HepG2 (cell line): Measurements from ENCODE around the gene MLXIPL. TPM values are rescaled to one million over a fixed set of nuclear protein-coding genes. Genes with fewer than 3 reads are reported as not detected.

Experiments used
- ARID2 ChIP-seq: sonication (generic); formaldehyde crosslinking; IDR thresholded peaks from 2 replicates; pipeline ENCODE4 v1.8.1; 2022; ENCODE audit warnings: mild to moderate bottlenecking, missing genetic modification reagents, borderline replicate concordance
- CBX1 ChIP-seq: IDR thresholded peaks from one replicate; pipeline ENCODE4 v1.6.1; 2016; ENCODE audit warnings: antibody characterized with exemption, low read depth
- HMGA1 ChIP-seq: sonication (generic); formaldehyde crosslinking; conservative IDR thresholded peaks from 2 replicates; pipeline ENCODE4 v1.4.0; 2020; ENCODE audit warnings: missing genetic modification reagents
- JUN ChIP-seq: sonication (generic); formaldehyde crosslinking; IDR thresholded peaks from 2 replicates; pipeline ENCODE4 v1.4.0; 2020; ENCODE audit warnings: mild to moderate bottlenecking, missing genetic modification reagents
- KDM3A ChIP-seq: IDR thresholded peaks from 2 replicates; pipeline ENCODE4 v1.6.1; 2018; ENCODE audit warnings: low read depth, missing compliant biosample characterization
- PAF1 ChIP-seq: IDR thresholded peaks from 2 replicates; pipeline ENCODE4 v1.6.1; 2016; ENCODE audit warnings: missing genetic modification reagents, missing compliant biosample characterization
- SCMH1 ChIP-seq: sonication (generic); formaldehyde crosslinking; IDR thresholded peaks from 2 replicates; pipeline ENCODE4 v1.9.0; 2021; ENCODE audit warnings: missing genetic modification reagents, mild to moderate bottlenecking, borderline replicate concordance
- SIN3B ChIP-seq: fragments of 150-350 bp; IDR thresholded peaks from 2 replicates; pipeline ENCODE4 v1.6.1; 2014; ENCODE audit warnings: low read length
- SMARCC2 ChIP-seq: fragments of 450-650 bp; IDR thresholded peaks from 2 replicates; pipeline ENCODE4 v1.6.1; 2017; ENCODE audit warnings: antibody characterized with exemption, mild to moderate bottlenecking
- THAP7 ChIP-seq: sonication (generic); formaldehyde crosslinking; IDR thresholded peaks from 2 replicates; pipeline ENCODE4 v1.8.1; 2023; ENCODE audit warnings: mild to moderate bottlenecking, missing genetic modification reagents
- ZBTB38 ChIP-seq: sonication (generic); formaldehyde crosslinking; IDR thresholded peaks from 2 replicates; pipeline ENCODE4 v1.5.1; 2020; ENCODE audit warnings: mild to moderate bottlenecking, missing genetic modification reagents
- ZNF558 ChIP-seq: sonication (generic); formaldehyde crosslinking; IDR thresholded peaks from 2 replicates; pipeline ENCODE4 v1.9.0; 2022; ENCODE audit warnings: mild to moderate bottlenecking, missing genetic modification reagents, borderline replicate concordance
- ZNF615 ChIP-seq: sonication (generic); formaldehyde crosslinking; IDR thresholded peaks from 2 replicates; pipeline ENCODE4 v1.5.0; 2020; ENCODE audit warnings: mild to moderate bottlenecking, missing genetic modification reagents, borderline replicate concordance
- ZNF800 ChIP-seq: sonication (generic); formaldehyde crosslinking; IDR thresholded peaks from 2 replicates; pipeline ENCODE4 v1.4.0; 2020; ENCODE audit warnings: missing genetic modification reagents
- polyA plus RNA-seq, 8 experiments: library from polyadenylated mRNA; depleted of rRNA in 3 of 8; stranded (reverse) in 7 of 8; unstranded in 1 of 8; fragments of >200 nt; fragmentation: Illumina TruSeq in 4 of 8; extraction: Trizol in 4 of 8; gene quantifications; 2 replicates each; pipeline versions ENCODE4 v1.2.1 to v1.2.3, GENCODE V29; 2011 to 2016; ENCODE audit warnings: low read depth in 4 of 8, missing spikeins in 1 of 8, mixed read lengths in 1 of 8; ENCODE audit not compliant: insufficient read depth in 1 of 8
- total RNA-seq, 5 experiments: library from RNA; depleted of rRNA; stranded (reverse); fragments of >200 nt; fragmentation: Illumina TruSeq; extraction: Trizol; gene quantifications; 2 replicates each; pipeline ENCODE4 v1.2.3, GENCODE V29; 2016; ENCODE audit warnings: low read depth in 1 of 5
- TF ChIP-seq, protein P1 (sequence below), 2 experiments: sonication (generic) in 1 of 2; formaldehyde crosslinking in 1 of 2; IDR thresholded peaks; 2 replicates each; pipeline versions ENCODE4 v1.5.1 to v1.6.1; 2011 to 2020; ENCODE audit warnings: borderline replicate concordance in 1 of 2, low read depth in 1 of 2, low read length in 1 of 2, mild to moderate bottlenecking in 1 of 2, missing genetic modification reagents in 1 of 2, moderate library complexity in 1 of 2
- TF ChIP-seq, protein P2 (sequence below): sonication (generic); formaldehyde crosslinking; IDR thresholded peaks from 2 replicates; pipeline ENCODE4 v1.9.0; 2021; ENCODE audit warnings: mild to moderate bottlenecking, missing genetic modification reagents
- TF ChIP-seq, protein P3 (sequence below): sonication (generic); formaldehyde crosslinking; IDR thresholded peaks from 2 replicates; pipeline ENCODE4 v1.4.0; 2020; ENCODE audit warnings: mild to moderate bottlenecking, low read depth, missing genetic modification reagents

Gene MLXIPL
- total and polyA plus RNA-seq, 2 of the 13 experiments (the other 11 are each of a cell fraction or from before 2014, with no cell fraction given) = 51.6 to 60.1 TPM

DNA sequence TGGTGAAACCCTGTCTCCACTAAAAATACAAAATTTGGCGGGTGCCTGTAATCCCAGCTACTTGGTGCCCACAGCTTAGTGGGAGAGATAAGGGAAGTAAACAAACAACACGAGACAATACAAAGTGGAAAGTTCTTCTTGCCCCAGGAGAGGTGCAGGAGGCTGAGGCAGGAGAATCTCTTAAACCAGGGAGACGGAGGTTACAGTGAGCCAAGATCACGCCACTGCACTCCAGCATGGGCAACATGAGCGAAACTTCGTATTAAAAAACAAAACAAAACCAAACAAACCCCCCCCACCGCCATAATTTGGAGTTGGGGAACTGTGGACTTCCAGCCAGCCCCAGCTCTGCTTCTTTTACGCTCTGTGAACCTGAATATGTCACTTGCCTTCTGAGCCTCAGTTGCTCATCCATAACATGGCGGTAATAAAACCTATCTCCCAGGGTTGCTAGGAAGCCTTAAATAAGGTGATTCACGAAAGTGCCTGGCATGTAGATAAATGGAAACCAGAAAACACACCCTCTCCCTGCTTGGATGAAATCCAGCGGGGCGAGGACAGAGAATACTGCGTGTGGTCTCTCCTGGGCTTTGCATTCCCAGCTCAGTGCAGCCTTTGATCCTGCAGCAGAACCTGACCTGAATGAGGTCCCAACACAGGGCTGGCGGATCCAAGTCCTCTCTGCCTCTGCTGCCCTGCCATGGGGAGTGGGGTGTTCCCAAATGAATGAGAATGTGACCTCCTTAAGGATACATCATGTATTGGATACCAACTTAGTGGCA lies 10.2 kb downstream of the MLXIPL start (continued):
- TF ChIP-seq, protein P1, sequence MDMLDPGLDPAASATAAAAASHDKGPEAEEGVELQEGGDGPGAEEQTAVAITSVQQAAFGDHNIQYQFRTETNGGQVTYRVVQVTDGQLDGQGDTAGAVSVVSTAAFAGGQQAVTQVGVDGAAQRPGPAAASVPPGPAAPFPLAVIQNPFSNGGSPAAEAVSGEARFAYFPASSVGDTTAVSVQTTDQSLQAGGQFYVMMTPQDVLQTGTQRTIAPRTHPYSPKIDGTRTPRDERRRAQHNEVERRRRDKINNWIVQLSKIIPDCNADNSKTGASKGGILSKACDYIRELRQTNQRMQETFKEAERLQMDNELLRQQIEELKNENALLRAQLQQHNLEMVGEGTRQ (IDR thresholded peaks at IDR 0.05; ENCODE audit: low read depth, low read length) = no peak
- TF ChIP-seq, protein P1 (CRISPR knock-in tag; IDR thresholded peaks at IDR 0.05; ENCODE audit: borderline replicate concordance) = no peak
- TF ChIP-seq ZNF800 (CRISPR knock-in tag) (no peak), SCMH1 (CRISPR knock-in tag) (no peak), JUN (CRISPR knock-in tag) (no peak), PAF1 (no peak; the same call in 1 of the 2 replicates), CBX1 (no peak), HMGA1 (CRISPR knock-in tag) (no peak), KDM3A (CRISPR knock-in tag) (no peak), ZNF615 (CRISPR knock-in tag) (no peak), SMARCC2 (no peak), ZNF558 (no peak), ARID2 (CRISPR knock-in tag) (no peak), THAP7 (CRISPR knock-in tag) (no peak), SIN3B (no peak), ZBTB38 (CRISPR knock-in tag) (peak; percentile 31; the same call in 1 of the 2 replicates)
- TF ChIP-seq, protein P2, sequence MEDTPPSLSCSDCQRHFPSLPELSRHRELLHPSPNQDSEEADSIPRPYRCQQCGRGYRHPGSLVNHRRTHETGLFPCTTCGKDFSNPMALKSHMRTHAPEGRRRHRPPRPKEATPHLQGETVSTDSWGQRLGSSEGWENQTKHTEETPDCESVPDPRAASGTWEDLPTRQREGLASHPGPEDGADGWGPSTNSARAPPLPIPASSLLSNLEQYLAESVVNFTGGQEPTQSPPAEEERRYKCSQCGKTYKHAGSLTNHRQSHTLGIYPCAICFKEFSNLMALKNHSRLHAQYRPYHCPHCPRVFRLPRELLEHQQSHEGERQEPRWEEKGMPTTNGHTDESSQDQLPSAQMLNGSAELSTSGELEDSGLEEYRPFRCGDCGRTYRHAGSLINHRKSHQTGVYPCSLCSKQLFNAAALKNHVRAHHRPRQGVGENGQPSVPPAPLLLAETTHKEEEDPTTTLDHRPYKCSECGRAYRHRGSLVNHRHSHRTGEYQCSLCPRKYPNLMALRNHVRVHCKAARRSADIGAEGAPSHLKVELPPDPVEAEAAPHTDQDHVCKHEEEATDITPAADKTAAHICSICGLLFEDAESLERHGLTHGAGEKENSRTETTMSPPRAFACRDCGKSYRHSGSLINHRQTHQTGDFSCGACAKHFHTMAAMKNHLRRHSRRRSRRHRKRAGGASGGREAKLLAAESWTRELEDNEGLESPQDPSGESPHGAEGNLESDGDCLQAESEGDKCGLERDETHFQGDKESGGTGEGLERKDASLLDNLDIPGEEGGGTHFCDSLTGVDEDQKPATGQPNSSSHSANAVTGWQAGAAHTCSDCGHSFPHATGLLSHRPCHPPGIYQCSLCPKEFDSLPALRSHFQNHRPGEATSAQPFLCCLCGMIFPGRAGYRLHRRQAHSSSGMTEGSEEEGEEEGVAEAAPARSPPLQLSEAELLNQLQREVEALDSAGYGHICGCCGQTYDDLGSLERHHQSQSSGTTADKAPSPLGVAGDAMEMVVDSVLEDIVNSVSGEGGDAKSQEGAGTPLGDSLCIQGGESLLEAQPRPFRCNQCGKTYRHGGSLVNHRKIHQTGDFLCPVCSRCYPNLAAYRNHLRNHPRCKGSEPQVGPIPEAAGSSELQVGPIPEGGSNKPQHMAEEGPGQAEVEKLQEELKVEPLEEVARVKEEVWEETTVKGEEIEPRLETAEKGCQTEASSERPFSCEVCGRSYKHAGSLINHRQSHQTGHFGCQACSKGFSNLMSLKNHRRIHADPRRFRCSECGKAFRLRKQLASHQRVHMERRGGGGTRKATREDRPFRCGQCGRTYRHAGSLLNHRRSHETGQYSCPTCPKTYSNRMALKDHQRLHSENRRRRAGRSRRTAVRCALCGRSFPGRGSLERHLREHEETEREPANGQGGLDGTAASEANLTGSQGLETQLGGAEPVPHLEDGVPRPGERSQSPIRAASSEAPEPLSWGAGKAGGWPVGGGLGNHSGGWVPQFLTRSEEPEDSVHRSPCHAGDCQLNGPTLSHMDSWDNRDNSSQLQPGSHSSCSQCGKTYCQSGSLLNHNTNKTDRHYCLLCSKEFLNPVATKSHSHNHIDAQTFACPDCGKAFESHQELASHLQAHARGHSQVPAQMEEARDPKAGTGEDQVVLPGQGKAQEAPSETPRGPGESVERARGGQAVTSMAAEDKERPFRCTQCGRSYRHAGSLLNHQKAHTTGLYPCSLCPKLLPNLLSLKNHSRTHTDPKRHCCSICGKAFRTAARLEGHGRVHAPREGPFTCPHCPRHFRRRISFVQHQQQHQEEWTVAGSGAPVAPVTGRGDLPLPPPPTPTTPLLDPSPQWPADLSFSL (CRISPR knock-in tag) = no peak
- TF ChIP-seq, protein P3, sequence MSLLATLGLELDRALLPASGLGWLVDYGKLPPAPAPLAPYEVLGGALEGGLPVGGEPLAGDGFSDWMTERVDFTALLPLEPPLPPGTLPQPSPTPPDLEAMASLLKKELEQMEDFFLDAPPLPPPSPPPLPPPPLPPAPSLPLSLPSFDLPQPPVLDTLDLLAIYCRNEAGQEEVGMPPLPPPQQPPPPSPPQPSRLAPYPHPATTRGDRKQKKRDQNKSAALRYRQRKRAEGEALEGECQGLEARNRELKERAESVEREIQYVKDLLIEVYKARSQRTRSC (CRISPR knock-in tag) = no peak
